ENCODE results near the gene CLEC1A.

DNA sequence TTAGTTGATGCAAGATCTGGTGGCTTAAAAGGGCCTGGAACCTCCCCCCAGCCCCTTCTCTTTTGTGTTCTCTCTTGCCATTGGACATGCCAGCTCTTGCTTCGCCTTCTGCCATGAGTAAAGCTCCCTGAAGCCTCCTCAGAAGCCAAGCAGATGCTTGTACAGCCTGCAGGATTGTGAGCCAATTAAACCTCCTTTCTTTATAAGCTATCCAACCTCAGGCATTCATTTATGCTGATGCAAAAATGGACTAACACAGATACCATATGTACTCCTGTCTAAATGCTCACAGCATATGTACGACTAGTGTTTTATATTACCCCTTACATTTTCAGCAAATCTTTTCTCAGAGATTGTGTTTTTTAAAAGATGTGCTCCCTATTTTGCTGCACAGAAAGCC is 26.7 kb downstream of the CLEC1A start:
- TF ChIP-seq, protein P1, sequence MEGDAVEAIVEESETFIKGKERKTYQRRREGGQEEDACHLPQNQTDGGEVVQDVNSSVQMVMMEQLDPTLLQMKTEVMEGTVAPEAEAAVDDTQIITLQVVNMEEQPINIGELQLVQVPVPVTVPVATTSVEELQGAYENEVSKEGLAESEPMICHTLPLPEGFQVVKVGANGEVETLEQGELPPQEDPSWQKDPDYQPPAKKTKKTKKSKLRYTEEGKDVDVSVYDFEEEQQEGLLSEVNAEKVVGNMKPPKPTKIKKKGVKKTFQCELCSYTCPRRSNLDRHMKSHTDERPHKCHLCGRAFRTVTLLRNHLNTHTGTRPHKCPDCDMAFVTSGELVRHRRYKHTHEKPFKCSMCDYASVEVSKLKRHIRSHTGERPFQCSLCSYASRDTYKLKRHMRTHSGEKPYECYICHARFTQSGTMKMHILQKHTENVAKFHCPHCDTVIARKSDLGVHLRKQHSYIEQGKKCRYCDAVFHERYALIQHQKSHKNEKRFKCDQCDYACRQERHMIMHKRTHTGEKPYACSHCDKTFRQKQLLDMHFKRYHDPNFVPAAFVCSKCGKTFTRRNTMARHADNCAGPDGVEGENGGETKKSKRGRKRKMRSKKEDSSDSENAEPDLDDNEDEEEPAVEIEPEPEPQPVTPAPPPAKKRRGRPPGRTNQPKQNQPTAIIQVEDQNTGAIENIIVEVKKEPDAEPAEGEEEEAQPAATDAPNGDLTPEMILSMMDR (IDR thresholded peaks at IDR 0.05), result no peak
- no peak for TF ChIP-seq POLR2AphosphoS5 (IDR thresholded peaks at IDR 0.05)
